Stimulated activated naive CD4-positive, alpha-beta T cell treated with Interleukin-2 at 50 U/mL for 16 hours (primary cell): ENCODE data around the gene EIPR1.
"Not testable (repeated sequence)": the region's sequence is repeated elsewhere in the genome, so short reads cannot be mapped to it uniquely, and the experiment has no call there.

Experiments used
- DNase-seq: peaks from one replicate; lab custom pipeline; 2025; lab: John Stamatoyannopoulos, UW

EIPR1 gene

GRCh38 chr2:3403587-3404334, 26.1 kb upstream of the EIPR1 start:
- no peak for DNase-seq

GRCh38 chr2:3399829-3400228, 22.2 kb upstream of the EIPR1 start:
- no peak for DNase-seq

GRCh38 chr2:3399381-3399780, 21.8 kb upstream of the EIPR1 start:
- DNase-seq: no peak

- DNase-seq: no peak
These were observed 21.2 kb upstream of the EIPR1 start for GRCh38 chr2:3398857-3399256.

- no peak for DNase-seq
These were observed 19.4 kb upstream of the EIPR1 start for GRCh38 chr2:3396920-3397559.

- no peak for DNase-seq
These were observed 14.6 kb upstream of the EIPR1 start for GRCh38 chr2:3392216-3392615.

GRCh38 chr2:3390041-3390440, 12.4 kb upstream of the EIPR1 start:
- DNase-seq: no peak

- DNase-seq: no peak
These were observed 11.6 kb upstream of the EIPR1 start for GRCh38 chr2:3389193-3389592.

- no peak for DNase-seq
These were observed 10.8 kb upstream of the EIPR1 start for GRCh38 chr2:3388412-3388738.

- DNase-seq: no peak
These were observed 10.2 kb upstream of the EIPR1 start for GRCh38 chr2:3387644-3388411.

GRCh38 chr2:3387011-3387410, 9.4 kb upstream of the EIPR1 start:
- DNase-seq: no peak

GRCh38 chr2:3386448-3386958, 8.9 kb upstream of the EIPR1 start:
- no peak for DNase-seq

- DNase-seq: peak; percentile 90
These were observed 2.3 kb upstream of the EIPR1 start, which contains the start of gene TRAPPC12 for GRCh38 chr2:3379647-3380534. TSS of gene TRAPPC12 (plus strand) at chr2:3379694. CDS start at chr2:3387624, 7,930 bp downstream.

- DNase-seq: no peak
These were observed 1.7 kb upstream of the EIPR1 start for GRCh38 chr2:3379339-3379646.

GRCh38 chr2:3377279-3377611, 373 bp downstream of the EIPR1 start:
- no peak for DNase-seq

GRCh38 chr2:3376821-3377220, 797 bp downstream of the EIPR1 start:
- DNase-seq: no peak

GRCh38 chr2:3369340-3370181, 8.1 kb downstream of the EIPR1 start:
- not testable (repeated sequence) for DNase-seq

- DNase-seq: no peak
These were observed 9.3 kb downstream of the EIPR1 start for GRCh38 chr2:3368261-3368722.

- no peak for DNase-seq
These were observed 12.4 kb downstream of the EIPR1 start for GRCh38 chr2:3365219-3365618.

- no peak for DNase-seq
These were observed 15.9 kb downstream of the EIPR1 start for GRCh38 chr2:3361518-3362389.
